ENCODE measurements around the gene DDAH1.

Gene DDAH1

GRCh38 chr1:85314726-85315125 is 150.2 kb downstream of the DDAH1 start:
- no peaks in the 10 kb centered on the region for H3K36me3 ChIP-seq (ENCODE audit: control insufficient read depth in 2 of 2, insufficient read depth in 2 of 2, low read length in 2 of 2)
- H3K4me1 ChIP-seq (ENCODE audit: control insufficient read depth in 2 of 2, insufficient read depth in 2 of 2, low read length in 2 of 2): peaks cover 0 to 3% of the 10 kb centered on the region in 2 donors
- no peaks in the 10 kb centered on the region for H3K27me3 ChIP-seq (ENCODE audit: control insufficient read depth in 2 of 2, insufficient read depth in 2 of 2, low read length in 2 of 2)
- H3K4me3 ChIP-seq (ENCODE audit: low read length in 2 of 2): no peak overlapping the region
- H3K9me3 ChIP-seq (ENCODE audit: control insufficient read depth in 2 of 2, low read length in 2 of 2): no peaks in the 10 kb centered on the region
- no peak overlapping the region for H3K27ac ChIP-seq (ENCODE audit: low read depth in 2 of 2, low read length in 2 of 2)
- H3K9ac ChIP-seq (ENCODE audit: low read depth in 1 of 2, low read length in 2 of 2): no peak overlapping the region

GRCh38 chr1:85313888-85314696 is 150.9 kb downstream of the DDAH1 start:
- no peak overlapping the region for H3K4me3 ChIP-seq (ENCODE audit: low read length in 2 of 2)
- no peak overlapping the region for H3K9ac ChIP-seq (ENCODE audit: low read depth in 1 of 2, low read length in 2 of 2)
- H3K4me1 ChIP-seq (ENCODE audit: control insufficient read depth in 2 of 2, insufficient read depth in 2 of 2, low read length in 2 of 2): peaks cover 0 to 3% of the 10 kb centered on the region in 2 donors
- H3K27ac ChIP-seq (ENCODE audit: low read depth in 2 of 2, low read length in 2 of 2): peak overlapping the region in 1 of 2 donors; percentile 4
- H3K36me3 ChIP-seq (ENCODE audit: control insufficient read depth in 2 of 2, insufficient read depth in 2 of 2, low read length in 2 of 2): no peaks in the 10 kb centered on the region
- H3K9me3 ChIP-seq (ENCODE audit: control insufficient read depth in 2 of 2, low read length in 2 of 2): no peaks in the 10 kb centered on the region
- H3K27me3 ChIP-seq (ENCODE audit: control insufficient read depth in 2 of 2, insufficient read depth in 2 of 2, low read length in 2 of 2): no peaks in the 10 kb centered on the region

DNA sequence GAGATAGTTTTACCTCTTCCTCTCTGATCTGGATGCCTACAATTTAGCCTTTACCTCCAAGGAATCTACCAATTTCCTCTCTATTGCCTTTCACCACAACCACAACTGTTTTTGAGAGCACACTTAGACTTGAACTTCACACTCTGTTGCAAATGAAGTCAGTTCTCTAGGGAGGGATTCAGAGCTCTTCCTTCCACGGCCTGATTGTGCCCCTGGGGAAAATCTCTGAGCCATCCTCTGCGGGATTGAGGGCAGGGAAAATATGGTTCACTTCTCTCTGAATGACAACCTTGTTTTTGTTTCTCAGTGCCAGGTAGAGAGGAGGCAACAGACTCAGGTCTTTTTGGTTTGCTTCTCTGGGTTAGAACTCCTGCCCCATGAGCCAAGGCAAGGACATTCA is 153.1 kb downstream of the DDAH1 start:
- Histone ChIP-seq H3K9ac (ENCODE audit: low read depth in 1 of 2, low read length in 2 of 2) (no peak overlapping the region), H3K4me3 (ENCODE audit: low read length in 2 of 2) (no peak overlapping the region)

DNA sequence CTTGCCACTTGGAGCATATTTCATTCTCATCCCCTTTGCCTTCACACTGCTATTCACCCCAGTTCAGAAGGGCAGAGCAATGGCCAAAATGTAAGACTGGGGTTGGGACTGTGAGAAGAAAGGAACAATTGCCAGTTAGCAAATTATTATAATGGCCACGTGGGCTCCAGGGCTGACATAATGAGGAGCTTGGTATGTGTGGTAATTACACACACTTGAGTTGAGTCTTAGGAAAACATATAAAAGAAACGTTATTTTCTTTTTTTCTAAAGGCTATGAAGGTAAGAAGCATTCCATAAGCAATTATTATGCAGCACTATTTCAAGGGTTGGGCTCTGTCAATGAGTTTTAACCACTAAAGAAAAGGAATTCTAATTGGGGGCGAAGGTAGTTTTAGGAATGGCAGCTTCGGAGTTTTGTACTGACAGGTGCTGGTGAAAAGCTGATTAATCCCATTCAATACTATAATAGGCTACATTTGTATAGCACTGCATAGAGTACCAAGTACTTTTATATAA is 156.1 kb downstream of the DDAH1 start:
- no peak overlapping the region for H3K9ac ChIP-seq (ENCODE audit: low read depth in 1 of 2, low read length in 2 of 2)
- no peaks in the 10 kb centered on the region for H3K36me3 ChIP-seq (ENCODE audit: control insufficient read depth in 2 of 2, insufficient read depth in 2 of 2, low read length in 2 of 2)
- no peaks in the 10 kb centered on the region for H3K27me3 ChIP-seq (ENCODE audit: control insufficient read depth in 2 of 2, insufficient read depth in 2 of 2, low read length in 2 of 2)
- no peak overlapping the region for H3K4me3 ChIP-seq (ENCODE audit: low read length in 2 of 2)
- no peak overlapping the region for H3K27ac ChIP-seq (ENCODE audit: low read depth in 2 of 2, low read length in 2 of 2)
- peaks cover 0 to 5% of the 10 kb centered on the region in 2 donors for H3K4me1 ChIP-seq (ENCODE audit: control insufficient read depth in 2 of 2, insufficient read depth in 2 of 2, low read length in 2 of 2)
- H3K9me3 ChIP-seq (ENCODE audit: control insufficient read depth in 2 of 2, low read length in 2 of 2): no peaks in the 10 kb centered on the region

More for the DNA sequence above, 153.1 kb downstream of the DDAH1 start:
- Histone ChIP-seq H3K27me3 (ENCODE audit: control insufficient read depth in 2 of 2, insufficient read depth in 2 of 2, low read length in 2 of 2) (no peaks in the 10 kb centered on the region), H3K27ac (ENCODE audit: low read depth in 2 of 2, low read length in 2 of 2) (no peak overlapping the region), H3K9me3 (ENCODE audit: control insufficient read depth in 2 of 2, low read length in 2 of 2) (no peaks in the 10 kb centered on the region), H3K36me3 (ENCODE audit: control insufficient read depth in 2 of 2, insufficient read depth in 2 of 2, low read length in 2 of 2) (no peaks in the 10 kb centered on the region), H3K4me1 (ENCODE audit: control insufficient read depth in 2 of 2, insufficient read depth in 2 of 2, low read length in 2 of 2) (peaks cover 3 to 5% of the 10 kb centered on the region in 2 donors)

GRCh38 chr1:85307987-85308832 is 156.7 kb downstream of the DDAH1 start:
- Histone ChIP-seq H3K36me3 (ENCODE audit: control insufficient read depth in 2 of 2, insufficient read depth in 2 of 2, low read length in 2 of 2) (no peaks in the 10 kb centered on the region), H3K4me1 (ENCODE audit: control insufficient read depth in 2 of 2, insufficient read depth in 2 of 2, low read length in 2 of 2) (peaks cover 0 to 5% of the 10 kb centered on the region in 2 donors), H3K9me3 (ENCODE audit: control insufficient read depth in 2 of 2, low read length in 2 of 2) (no peaks in the 10 kb centered on the region), H3K9ac (ENCODE audit: low read depth in 1 of 2, low read length in 2 of 2) (no peak overlapping the region), H3K27ac (ENCODE audit: low read depth in 2 of 2, low read length in 2 of 2) (no peak overlapping the region), H3K4me3 (ENCODE audit: low read length in 2 of 2) (peak overlapping the region in 1 of 2 donors; percentile 57), H3K27me3 (ENCODE audit: control insufficient read depth in 2 of 2, insufficient read depth in 2 of 2, low read length in 2 of 2) (no peaks in the 10 kb centered on the region)

- H3K27me3 ChIP-seq (ENCODE audit: control insufficient read depth in 2 of 2, insufficient read depth in 2 of 2, low read length in 2 of 2): no peaks in the 10 kb centered on the region
- H3K36me3 ChIP-seq (ENCODE audit: control insufficient read depth in 2 of 2, insufficient read depth in 2 of 2, low read length in 2 of 2): no peaks in the 10 kb centered on the region
- H3K4me1 ChIP-seq (ENCODE audit: control insufficient read depth in 2 of 2, insufficient read depth in 2 of 2, low read length in 2 of 2): peaks cover 0 to 5% of the 10 kb centered on the region in 2 donors
- no peak overlapping the region for H3K27ac ChIP-seq (ENCODE audit: low read depth in 2 of 2, low read length in 2 of 2)
- no peak overlapping the region for H3K9ac ChIP-seq (ENCODE audit: low read depth in 1 of 2, low read length in 2 of 2)
- no peak overlapping the region for H3K4me3 ChIP-seq (ENCODE audit: low read length in 2 of 2)
- no peaks in the 10 kb centered on the region for H3K9me3 ChIP-seq (ENCODE audit: control insufficient read depth in 2 of 2, low read length in 2 of 2)
Measured at GRCh38 chr1:85306236-85306635, 158.7 kb downstream of the DDAH1 start.

- H3K4me3 ChIP-seq (ENCODE audit: low read length in 2 of 2): no peak overlapping the region
- no peaks in the 10 kb centered on the region for H3K27me3 ChIP-seq (ENCODE audit: control insufficient read depth in 2 of 2, insufficient read depth in 2 of 2, low read length in 2 of 2)
- no peak overlapping the region for H3K27ac ChIP-seq (ENCODE audit: low read depth in 2 of 2, low read length in 2 of 2)
Measured at GRCh38 chr1:85303440-85304162, 161.4 kb downstream of the DDAH1 start.

DNA sequence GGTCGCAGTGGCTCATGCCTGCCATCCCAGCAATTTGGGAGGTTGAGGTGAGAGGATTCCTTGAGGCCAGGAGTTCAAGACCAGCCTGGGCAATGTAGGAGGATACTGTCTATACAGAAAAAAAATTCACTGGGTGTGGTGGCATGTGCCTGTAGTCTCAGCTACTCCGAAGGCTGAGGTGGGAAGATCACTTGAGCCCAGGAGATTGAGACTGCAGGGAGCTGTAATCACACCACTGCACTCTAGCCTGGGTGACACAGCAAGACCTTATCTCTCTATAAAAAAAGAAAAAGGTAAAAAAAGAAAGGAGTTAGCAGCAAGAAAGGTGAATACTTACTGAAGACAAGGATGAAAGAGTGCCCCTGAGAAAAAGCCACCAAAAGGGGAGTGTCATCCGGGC is 164.8 kb downstream of the DDAH1 start:
- Histone ChIP-seq H3K4me3 (ENCODE audit: low read length in 2 of 2) (no peak overlapping the region), H3K27ac (ENCODE audit: low read depth in 2 of 2, low read length in 2 of 2) (no peak overlapping the region), H3K9ac (ENCODE audit: low read depth in 1 of 2, low read length in 2 of 2) (no peak overlapping the region), H3K27me3 (ENCODE audit: control insufficient read depth in 2 of 2, insufficient read depth in 2 of 2, low read length in 2 of 2) (no peaks in the 10 kb centered on the region), H3K4me1 (ENCODE audit: control insufficient read depth in 2 of 2, insufficient read depth in 2 of 2, low read length in 2 of 2) (peaks cover 5 to 8% of the 10 kb centered on the region in 2 donors), H3K36me3 (ENCODE audit: control insufficient read depth in 2 of 2, insufficient read depth in 2 of 2, low read length in 2 of 2) (no peaks in the 10 kb centered on the region), H3K9me3 (ENCODE audit: control insufficient read depth in 2 of 2, low read length in 2 of 2) (no peaks in the 10 kb centered on the region)

More at GRCh38 chr1:85303440-85304162, 161.4 kb downstream of the DDAH1 start:
- Histone ChIP-seq H3K9ac (ENCODE audit: low read depth in 1 of 2, low read length in 2 of 2) (no peak overlapping the region), H3K9me3 (ENCODE audit: control insufficient read depth in 2 of 2, low read length in 2 of 2) (no peaks in the 10 kb centered on the region), H3K36me3 (ENCODE audit: control insufficient read depth in 2 of 2, insufficient read depth in 2 of 2, low read length in 2 of 2) (no peaks in the 10 kb centered on the region), H3K4me1 (ENCODE audit: control insufficient read depth in 2 of 2, insufficient read depth in 2 of 2, low read length in 2 of 2) (peaks cover 0 to 4% of the 10 kb centered on the region in 2 donors)

- H3K9ac ChIP-seq (ENCODE audit: low read depth in 1 of 2, low read length in 2 of 2): no peak overlapping the region
- H3K4me3 ChIP-seq (ENCODE audit: low read length in 2 of 2): peak overlapping the region; percentile 18 to 59
- H3K4me1 ChIP-seq (ENCODE audit: control insufficient read depth in 2 of 2, insufficient read depth in 2 of 2, low read length in 2 of 2): peaks cover 5 to 8% of the 10 kb centered on the region in 2 donors
- H3K27ac ChIP-seq (ENCODE audit: low read depth in 2 of 2, low read length in 2 of 2): peak overlapping the region; percentile 18 to 69
- H3K9me3 ChIP-seq (ENCODE audit: control insufficient read depth in 2 of 2, low read length in 2 of 2): no peaks in the 10 kb centered on the region
- no peaks in the 10 kb centered on the region for H3K36me3 ChIP-seq (ENCODE audit: control insufficient read depth in 2 of 2, insufficient read depth in 2 of 2, low read length in 2 of 2)
- H3K27me3 ChIP-seq (ENCODE audit: control insufficient read depth in 2 of 2, insufficient read depth in 2 of 2, low read length in 2 of 2): no peaks in the 10 kb centered on the region
Measured at GRCh38 chr1:85297855-85298629, 166.9 kb downstream of the DDAH1 start.
